RWPE1 (cell line): ENCODE results near the gene HAL.

Experiments used
- CTCF ChIA-PET: fragments of 350-600 bp; sonication (Branson Sonifier 250); formaldehyde crosslinking; extraction: SDS; loops from one replicate; lab custom pipeline; 2021; lab: Yijun Ruan, JAX
- POLR2A ChIA-PET: fragments of 400-600 bp; formaldehyde crosslinking; extraction: SDS; loops from one replicate; lab custom pipeline; 2020; ENCODE audit warnings: antibody characterized with exemption; ENCODE audit not compliant: low non-redundant PET; lab: Yijun Ruan, JAX
- DNase-seq: peaks from one replicate; pipeline ENCODE4 v3.0.0; 2012; ENCODE audit warnings: low spot score
- H3K27ac ChIP-seq: fragments of 450-650 bp; 2 replicates; pipeline ENCODE4 v1.5.1; 2017
- TF ChIP-seq, protein P1 (sequence below): fragments of 450-650 bp; conservative IDR thresholded peaks from 2 replicates; pipeline ENCODE4 v1.5.1; 2017; ENCODE audit warnings: low read depth, mild to moderate bottlenecking

The HAL gene

DNA sequence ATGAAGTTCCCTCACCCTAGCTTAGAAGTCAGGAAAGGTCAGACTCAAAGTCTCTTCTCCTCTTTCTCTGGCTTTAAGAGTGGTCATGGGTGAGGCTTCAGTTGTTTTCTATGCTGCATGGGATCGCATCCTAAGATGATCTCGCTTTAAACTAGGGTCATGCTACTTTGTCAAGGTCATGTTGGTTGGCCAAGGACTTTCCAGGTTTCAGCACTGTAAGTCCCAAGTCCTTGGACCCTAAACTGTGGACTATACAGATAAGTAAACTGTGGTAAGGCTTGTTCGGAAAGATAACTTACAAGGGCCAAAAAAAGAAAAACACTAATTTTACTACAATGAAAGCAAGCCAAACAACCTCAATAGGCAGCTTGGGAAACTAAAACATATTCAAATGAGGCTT, 17.4 kb downstream of the HAL start:
- TF ChIP-seq, protein P1, sequence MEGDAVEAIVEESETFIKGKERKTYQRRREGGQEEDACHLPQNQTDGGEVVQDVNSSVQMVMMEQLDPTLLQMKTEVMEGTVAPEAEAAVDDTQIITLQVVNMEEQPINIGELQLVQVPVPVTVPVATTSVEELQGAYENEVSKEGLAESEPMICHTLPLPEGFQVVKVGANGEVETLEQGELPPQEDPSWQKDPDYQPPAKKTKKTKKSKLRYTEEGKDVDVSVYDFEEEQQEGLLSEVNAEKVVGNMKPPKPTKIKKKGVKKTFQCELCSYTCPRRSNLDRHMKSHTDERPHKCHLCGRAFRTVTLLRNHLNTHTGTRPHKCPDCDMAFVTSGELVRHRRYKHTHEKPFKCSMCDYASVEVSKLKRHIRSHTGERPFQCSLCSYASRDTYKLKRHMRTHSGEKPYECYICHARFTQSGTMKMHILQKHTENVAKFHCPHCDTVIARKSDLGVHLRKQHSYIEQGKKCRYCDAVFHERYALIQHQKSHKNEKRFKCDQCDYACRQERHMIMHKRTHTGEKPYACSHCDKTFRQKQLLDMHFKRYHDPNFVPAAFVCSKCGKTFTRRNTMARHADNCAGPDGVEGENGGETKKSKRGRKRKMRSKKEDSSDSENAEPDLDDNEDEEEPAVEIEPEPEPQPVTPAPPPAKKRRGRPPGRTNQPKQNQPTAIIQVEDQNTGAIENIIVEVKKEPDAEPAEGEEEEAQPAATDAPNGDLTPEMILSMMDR = no peak
- ChIA-PET POLR2A (no interaction called here), CTCF (no interaction called here)
- H3K27ac ChIP-seq = no peak overlapping the region
- no peak for DNase-seq

DNA sequence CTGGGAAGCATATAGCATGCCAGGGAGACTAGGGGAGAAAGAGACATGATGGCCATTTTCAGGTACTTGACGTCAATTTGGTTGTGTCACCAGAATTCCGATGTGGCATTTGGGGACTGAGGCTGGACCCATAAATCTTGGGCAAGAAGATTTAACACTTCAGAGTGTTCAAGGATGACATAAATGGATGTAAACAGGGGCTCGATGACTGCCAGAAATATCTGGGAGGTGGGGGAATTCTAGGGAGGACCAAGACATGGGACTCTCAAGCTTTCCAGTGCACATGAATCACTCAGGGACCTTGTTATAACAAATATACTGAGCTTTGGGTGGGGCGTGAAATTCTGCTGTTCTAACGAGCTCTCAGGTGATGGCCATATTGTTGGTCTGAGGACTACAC, 17.8 kb downstream of the HAL start:
- no peak overlapping the region for H3K27ac ChIP-seq
- POLR2A ChIA-PET = no interaction called here
- TF ChIP-seq, protein P1 = no peak
- no peak for DNase-seq
- CTCF ChIA-PET = interaction anchor here (0.5 kb wide), 1 partner anchor 477 kb away, joined by 3 read pairs; no protein-coding TSS in a partner anchor

DNA sequence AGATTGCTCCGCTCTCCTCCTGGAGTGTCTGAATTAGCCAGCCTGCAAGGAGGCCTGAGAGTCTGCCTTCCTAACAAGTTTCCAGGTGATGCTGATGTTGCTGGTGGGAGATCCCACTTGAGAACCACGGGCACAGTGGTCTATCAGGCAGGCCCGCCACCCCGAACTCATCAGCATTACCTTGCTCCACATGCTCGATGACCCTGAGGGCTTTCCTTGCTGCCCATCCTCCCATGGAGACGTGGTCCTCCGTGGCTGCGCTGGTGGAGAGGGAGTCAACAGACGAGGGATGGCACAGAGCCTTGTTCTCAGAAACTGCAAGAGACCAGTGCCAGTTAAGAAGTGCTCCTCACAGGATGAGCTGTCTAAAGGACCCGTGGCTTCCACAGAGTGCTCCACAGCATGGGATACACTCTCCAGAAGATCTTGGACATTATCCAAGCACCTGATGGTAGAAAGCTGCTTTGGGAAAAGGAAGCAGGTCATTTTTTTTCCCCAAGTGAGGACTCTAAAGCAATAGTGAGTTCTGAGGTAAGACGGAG, 18.3 kb downstream of the HAL start:
- DNase-seq = no peak
- no peak overlapping the region for H3K27ac ChIP-seq
- ChIA-PET CTCF (interaction anchor here (0.5 kb wide), 1 partner anchor 477 kb away, joined by 3 read pairs; no protein-coding TSS in a partner anchor), POLR2A (no interaction called here)
- TF ChIP-seq, protein P1 = no peak

DNA sequence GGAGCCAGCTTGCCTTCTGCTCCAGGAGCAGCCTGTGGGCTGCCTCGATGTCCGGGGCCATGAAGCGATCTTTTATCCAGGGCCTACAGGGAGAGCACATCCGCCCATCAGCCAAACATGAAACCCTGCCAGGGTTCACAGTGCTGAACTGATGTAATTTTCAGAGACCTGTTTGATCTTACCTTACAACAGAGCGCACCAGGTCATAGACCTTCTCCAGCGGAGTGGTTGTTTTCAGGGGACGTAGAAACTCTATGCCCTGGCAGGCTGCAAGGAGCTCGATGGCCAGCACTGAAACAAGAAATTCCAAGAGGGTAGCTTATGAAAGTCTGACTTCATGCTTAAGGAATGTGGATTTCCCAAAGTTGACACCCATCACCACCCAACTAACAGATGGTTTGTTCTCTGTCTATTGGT, 19.7 kb downstream of the HAL start:
- peak; percentile 24 for DNase-seq
- no peak overlapping the region for H3K27ac ChIP-seq
- TF ChIP-seq, protein P1 = no peak
- ChIA-PET CTCF (interaction anchor here (0.6 kb wide), 1 partner anchor 109 kb away, joined by 3 read pairs; no protein-coding TSS in a partner anchor), POLR2A (no interaction called here)

DNA sequence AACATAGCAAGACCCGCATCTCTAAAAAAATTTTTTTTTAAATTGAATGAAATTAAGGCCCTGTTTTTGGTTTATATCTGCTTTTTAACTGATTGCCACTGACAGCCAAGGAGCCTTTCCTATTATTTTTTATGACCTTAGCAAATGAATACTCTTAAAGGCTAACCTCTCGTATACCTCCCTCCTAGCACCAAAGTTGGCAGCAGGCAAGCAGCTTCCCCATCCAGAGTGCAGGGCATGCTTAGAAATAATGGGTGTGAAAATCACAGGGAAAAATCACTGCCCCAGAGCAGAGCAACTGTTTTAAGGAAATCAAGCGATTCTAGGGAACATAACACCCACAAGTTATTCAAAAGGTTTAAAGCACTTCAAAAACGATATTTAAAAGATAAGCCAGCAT, 20.7 kb downstream of the HAL start:
- TF ChIP-seq, protein P1 = no peak
- H3K27ac ChIP-seq = no peak overlapping the region
- DNase-seq = no peak
- ChIA-PET POLR2A (no interaction called here), CTCF (no interaction called here)

DNA sequence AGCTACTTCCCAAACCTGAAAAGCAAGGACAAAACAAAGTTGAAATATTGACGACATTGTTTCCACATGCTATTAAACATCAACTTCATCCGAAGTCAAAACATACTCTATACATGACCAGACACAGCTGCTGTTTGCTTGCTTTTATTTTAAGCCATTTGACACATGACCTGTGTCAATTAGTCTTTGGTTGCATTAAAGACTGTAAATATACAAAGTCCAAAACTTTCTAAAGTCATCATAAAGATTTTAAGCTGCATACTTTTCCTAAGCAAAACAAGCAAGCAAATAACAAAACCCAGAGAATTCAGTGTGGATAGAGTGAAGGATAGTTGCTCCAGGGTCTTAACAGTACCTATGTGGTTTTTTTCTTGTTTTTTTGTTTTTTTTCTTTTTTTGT, 21.8 kb downstream of the HAL start:
- no peak for DNase-seq
- POLR2A ChIA-PET = no interaction called here
- TF ChIP-seq, protein P1 = no peak
- CTCF ChIA-PET = no interaction called here
- H3K27ac ChIP-seq = no peak overlapping the region
